Gastrocnemius medialis (tissue), 4 donors: ENCODE results near the gene RIMBP2.

Experiments
- POLR2A ChIP-seq, 2 donors: fragments of 450-650 bp; IDR thresholded peaks; one replicate each; pipeline ENCODE4 v1.6.1; 2017; ENCODE audit warnings: antibody characterized with exemption in 2 of 2, mild to moderate bottlenecking in 2 of 2, moderate library complexity in 2 of 2
- TF ChIP-seq, protein P1 (sequence below), 5 experiments: fragments of 450-650 bp in 3 of 5; fragments of 200-600 bp in 2 of 5; sonication (generic) in 2 of 5; IDR thresholded peaks in 4 of 5; conservative IDR thresholded peaks in 1 of 5; 1 replicate in 4 of 5; 2 replicates in 1 of 5; pipeline ENCODE4 v1.5.1; 2016 to 2019; ENCODE audit warnings: antibody characterized with exemption in 5 of 5, mild to moderate bottlenecking in 3 of 5, moderate library complexity in 3 of 5

DNA sequence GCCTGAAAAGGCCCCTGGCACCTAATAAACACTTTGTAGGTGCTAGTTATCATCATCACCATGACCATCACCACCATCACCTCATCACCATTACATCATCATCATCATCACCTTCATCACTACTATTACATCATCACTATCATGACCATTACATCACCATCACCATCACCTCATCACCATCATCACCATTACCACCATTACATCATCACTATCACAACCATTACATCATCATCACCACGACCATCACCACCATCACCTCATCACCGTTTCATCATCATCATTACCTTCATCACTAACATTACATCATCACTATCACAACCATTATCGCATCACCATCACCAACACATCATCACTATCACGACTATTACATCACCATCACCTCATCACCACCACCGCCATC lies 132.8 kb downstream of the RIMBP2 start:
- TF ChIP-seq, protein P1, sequence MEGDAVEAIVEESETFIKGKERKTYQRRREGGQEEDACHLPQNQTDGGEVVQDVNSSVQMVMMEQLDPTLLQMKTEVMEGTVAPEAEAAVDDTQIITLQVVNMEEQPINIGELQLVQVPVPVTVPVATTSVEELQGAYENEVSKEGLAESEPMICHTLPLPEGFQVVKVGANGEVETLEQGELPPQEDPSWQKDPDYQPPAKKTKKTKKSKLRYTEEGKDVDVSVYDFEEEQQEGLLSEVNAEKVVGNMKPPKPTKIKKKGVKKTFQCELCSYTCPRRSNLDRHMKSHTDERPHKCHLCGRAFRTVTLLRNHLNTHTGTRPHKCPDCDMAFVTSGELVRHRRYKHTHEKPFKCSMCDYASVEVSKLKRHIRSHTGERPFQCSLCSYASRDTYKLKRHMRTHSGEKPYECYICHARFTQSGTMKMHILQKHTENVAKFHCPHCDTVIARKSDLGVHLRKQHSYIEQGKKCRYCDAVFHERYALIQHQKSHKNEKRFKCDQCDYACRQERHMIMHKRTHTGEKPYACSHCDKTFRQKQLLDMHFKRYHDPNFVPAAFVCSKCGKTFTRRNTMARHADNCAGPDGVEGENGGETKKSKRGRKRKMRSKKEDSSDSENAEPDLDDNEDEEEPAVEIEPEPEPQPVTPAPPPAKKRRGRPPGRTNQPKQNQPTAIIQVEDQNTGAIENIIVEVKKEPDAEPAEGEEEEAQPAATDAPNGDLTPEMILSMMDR (IDR thresholded peaks at IDR 0.05 in 4 of 5, conservative IDR thresholded peaks at IDR 0.05 in 1 of 5): no peak
- no peak for TF ChIP-seq POLR2A (IDR thresholded peaks at IDR 0.05)
